B cell (primary cell): Measurements from ENCODE around the gene PXK. TPM values are rescaled to one million over a fixed set of nuclear protein-coding genes. Genes with fewer than 3 reads are reported as not detected.

Experiments
- ATAC-seq: fragments of 200-7000 bp; cut with Tn5 transposase; one replicate; pipeline ENCODE4 v1.10.0; 2021; ENCODE audit warnings: low read depth, mild to moderate bottlenecking, moderate number of reproducible peaks, moderate library complexity
- CTCF ChIA-PET: fragments of 350-600 bp; sonication (Branson Sonifier 250); formaldehyde crosslinking; loops from one replicate; lab custom pipeline; 2021; ENCODE audit warnings: antibody characterized with exemption, inconsistent platforms; lab: Charles Lee
- POLR2A ChIA-PET: fragments of 350-600 bp; sonication (Branson Sonifier 250); formaldehyde crosslinking; loops from one replicate; lab custom pipeline; 2021; ENCODE audit warnings: antibody characterized with exemption; lab: Charles Lee
- DNase-seq: peaks from one replicate; pipeline ENCODE4 v3.0.0; 2013
- H2AFZ ChIP-seq: 2 replicates; pipeline ENCODE4 v1.6.1; 2012; ENCODE audit warnings: mild to moderate bottlenecking, low read depth, low read length; ENCODE audit not compliant: insufficient read depth, poor library complexity, severe bottlenecking
- H3K27ac ChIP-seq, 2 donors: 1 replicate in 1 of 2; 2 replicates in 1 of 2; pipeline ENCODE4 v1.5.1; 2012 to 2013; ENCODE audit warnings: low read length in 2 of 2, mild to moderate bottlenecking in 2 of 2, moderate library complexity in 1 of 2
- H3K27me3 ChIP-seq, 4 experiments: fragments of 200-600 bp in 1 of 4; sonication (generic) in 1 of 4; replicated peaks in 1 of 4; 1 replicate in 2 of 4; 2 replicates in 2 of 4; pipeline versions ENCODE4 v1.6.1 to v1.7.0; 2013 to 2016; ENCODE audit warnings: low read length in 3 of 4, mild to moderate bottlenecking in 2 of 4, mixed read lengths in 1 of 4, moderate library complexity in 1 of 4; ENCODE audit not compliant: insufficient read depth in 4 of 4, control insufficient read depth in 3 of 4; ENCODE audit errors: control extremely low read depth in 1 of 4
- H3K36me3 ChIP-seq, 2 experiments: replicated peaks in 1 of 2; 1 replicate in 1 of 2; 2 replicates in 1 of 2; pipeline versions ENCODE4 v1.6.1 to v1.7.1; 2013; ENCODE audit warnings: low read length in 1 of 2; ENCODE audit not compliant: insufficient read depth in 2 of 2, control insufficient read depth in 1 of 2; ENCODE audit errors: control extremely low read depth in 1 of 2, extremely low read depth in 1 of 2
- H3K4me1 ChIP-seq, 2 donors: fragments of 200-600 bp in 1 of 2; sonication (generic) in 1 of 2; 1 replicate in 1 of 2; 2 replicates in 1 of 2; pipeline versions ENCODE4 v1.5.1 to v1.6.1; 2013 to 2017; ENCODE audit warnings: low read length in 2 of 2; ENCODE audit not compliant: control insufficient read depth in 2 of 2, insufficient read depth in 2 of 2
- H3K4me2 ChIP-seq: replicated peaks from 2 replicates; pipeline ENCODE3; 2012; ENCODE audit warnings: mild to moderate bottlenecking, low read depth, low read length; ENCODE audit not compliant: poor library complexity, severe bottlenecking
- H3K4me3 ChIP-seq, 5 experiments: fragments of 200-600 bp in 1 of 5; sonication (generic) in 1 of 5; 1 replicate in 3 of 5; 2 replicates in 2 of 5; pipeline versions ENCODE4 v1.5.1 to v1.7.0; 2011 to 2016; ENCODE audit warnings: low read length in 4 of 5, mild to moderate bottlenecking in 4 of 5, low read depth in 2 of 5, control low read depth in 1 of 5, moderate library complexity in 1 of 5; ENCODE audit not compliant: insufficient read depth in 1 of 5; ENCODE audit errors: control extremely low read depth in 1 of 5, extremely low read depth in 1 of 5
- H3K79me2 ChIP-seq: fragments of 200-600 bp; sonication (generic); one replicate; pipeline ENCODE4 v1.6.0; 2016; ENCODE audit warnings: low read length; ENCODE audit not compliant: control insufficient read depth, insufficient read depth
- H3K9ac ChIP-seq: fragments of 200-600 bp; sonication (generic); 2 replicates; pipeline ENCODE4 v1.6.1; 2017; ENCODE audit warnings: mild to moderate bottlenecking, low read length, moderate library complexity
- H3K9me3 ChIP-seq, 3 donors: one replicate each; pipeline versions ENCODE4 v1.6.1 to v1.7.1; 2013; ENCODE audit warnings: low read length in 2 of 3; ENCODE audit not compliant: control insufficient read depth in 2 of 3, insufficient read depth in 1 of 3; ENCODE audit errors: control extremely low read depth in 1 of 3
- H4K20me1 ChIP-seq: 2 replicates; pipeline ENCODE4 v1.6.0; 2012; ENCODE audit warnings: mild to moderate bottlenecking, low read length; ENCODE audit not compliant: insufficient read depth, control insufficient read depth, poor library complexity, severe bottlenecking
- H3K27ac Mint-ChIP-seq: one replicate; pipeline ENCODE4 v1.8.0; 2021; ENCODE audit warnings: mixed read lengths
- H3K27me3 Mint-ChIP-seq: one replicate; pipeline ENCODE4 v1.8.0; 2021; ENCODE audit warnings: mixed read lengths
- H3K4me1 Mint-ChIP-seq: one replicate; pipeline ENCODE4 v1.8.0; 2021; ENCODE audit warnings: mixed read lengths
- H3K4me3 Mint-ChIP-seq: one replicate; pipeline ENCODE4 v1.8.0; 2021; ENCODE audit warnings: mixed read lengths
- H3K9me3 Mint-ChIP-seq: one replicate; pipeline ENCODE4 v1.8.0; 2022; ENCODE audit warnings: mixed read lengths; ENCODE audit not compliant: insufficient read depth
- EZH2 ChIP-seq: IDR thresholded peaks from 2 replicates; pipeline ENCODE4 v1.6.1; 2012; ENCODE audit warnings: borderline replicate concordance, low read depth, mild to moderate bottlenecking, moderate library complexity, low read length; ENCODE audit not compliant: insufficient read depth, poor library complexity, severe bottlenecking
- WGBS: methylation state at CpG from one replicate; pipeline ENCODE4 v1.1.5; 2013; ENCODE audit warnings: missing lambda C conversion rate; ENCODE audit not compliant: insufficient coverage; 5-methylcytosine and 5-hydroxymethylcytosine counted together
- intact Hi-C: fragments of 100-400 bp; cut with micrococcal nuclease; formaldehyde crosslinking; loops from one replicate; pipeline ENCODE4 v1.10.0; 2022
- polyA plus RNA-seq: library from polyadenylated mRNA; depleted of rRNA; stranded (reverse); fragments of >200 nt; gene quantifications from 2 replicates; pipeline ENCODE4 v1.2.3, GENCODE V29; 2012
- total RNA-seq, 2 donors: library from RNA; stranded (reverse); fragments of 120-200 nt in 1 of 2; gene quantifications; 1 replicate in 1 of 2; 2 replicates in 1 of 2; pipeline versions ENCODE4 v1.2.3 to v1.2.4, GENCODE V29; 2013 to 2022
- TF ChIP-seq, protein P1 (sequence below): fragments of 200-600 bp; IDR thresholded peaks from one replicate; pipeline ENCODE4 v1.8.0; 2022; ENCODE audit warnings: antibody characterized with exemption, mild to moderate bottlenecking

Gene PXK
- total and polyA plus RNA-seq, 2 donors (not counting 1 experiment from before 2014, with no cell fraction given), result 46.8 to 104 TPM

GRCh38 chr3:58375254-58375653 is 42.6 kb downstream of the PXK start:
- Mint-ChIP-seq H3K27ac (no peak overlapping the region), H3K4me1 (peaks cover 26% of the 10 kb centered on the region), H3K27me3 (no peaks in the 10 kb centered on the region), H3K9me3 (no peaks in the 10 kb centered on the region), H3K4me3 (no peak overlapping the region)
- Histone ChIP-seq H3K9ac (no peak overlapping the region), H3K27ac (peak overlapping the region in 1 of 2 donors; percentile 40), H2AFZ (no peak overlapping the region), H3K4me3 (no peak overlapping the region), H3K4me2 (peak overlapping the region; percentile 7), H4K20me1 (peaks cover 20% of the 10 kb centered on the region), H3K36me3 (peaks cover 6 to 23% of the 10 kb centered on the region in 2 experiments), H3K9me3 (no peaks in the 10 kb centered on the region), H3K4me1 (peaks cover 3 to 17% of the 10 kb centered on the region in 2 donors), H3K27me3 (no peaks in the 10 kb centered on the region), H3K79me2 (peaks cover 88% of the 10 kb centered on the region)
- CTCF ChIA-PET, result interaction anchor here (0.7 to 1.3 kb wide), 3 partner anchors 41 to 117 kb away, joined by 3 read pairs; partner anchors contain the start of genes HTD2 and RPP14
- TF ChIP-seq, protein P1, sequence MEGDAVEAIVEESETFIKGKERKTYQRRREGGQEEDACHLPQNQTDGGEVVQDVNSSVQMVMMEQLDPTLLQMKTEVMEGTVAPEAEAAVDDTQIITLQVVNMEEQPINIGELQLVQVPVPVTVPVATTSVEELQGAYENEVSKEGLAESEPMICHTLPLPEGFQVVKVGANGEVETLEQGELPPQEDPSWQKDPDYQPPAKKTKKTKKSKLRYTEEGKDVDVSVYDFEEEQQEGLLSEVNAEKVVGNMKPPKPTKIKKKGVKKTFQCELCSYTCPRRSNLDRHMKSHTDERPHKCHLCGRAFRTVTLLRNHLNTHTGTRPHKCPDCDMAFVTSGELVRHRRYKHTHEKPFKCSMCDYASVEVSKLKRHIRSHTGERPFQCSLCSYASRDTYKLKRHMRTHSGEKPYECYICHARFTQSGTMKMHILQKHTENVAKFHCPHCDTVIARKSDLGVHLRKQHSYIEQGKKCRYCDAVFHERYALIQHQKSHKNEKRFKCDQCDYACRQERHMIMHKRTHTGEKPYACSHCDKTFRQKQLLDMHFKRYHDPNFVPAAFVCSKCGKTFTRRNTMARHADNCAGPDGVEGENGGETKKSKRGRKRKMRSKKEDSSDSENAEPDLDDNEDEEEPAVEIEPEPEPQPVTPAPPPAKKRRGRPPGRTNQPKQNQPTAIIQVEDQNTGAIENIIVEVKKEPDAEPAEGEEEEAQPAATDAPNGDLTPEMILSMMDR, result no peak
- no peak for TF ChIP-seq EZH2
- intact Hi-C loops, result no loop called here
- no CpG with 5 or more reads among the region's 5 CpGs for WGBS
- DNase-seq (no peak), ATAC-seq (no peak)
- POLR2A ChIA-PET, result interaction anchor here (0.6 kb wide), 1 partner anchor 14 kb away, joined by 4 read pairs; no protein-coding TSS in a partner anchor

- Histone ChIP-seq H4K20me1 (peaks cover 16% of the 10 kb centered on the region), H3K9me3 (no peaks in the 10 kb centered on the region), H3K79me2 (peaks cover 86% of the 10 kb centered on the region), H3K27me3 (no peaks in the 10 kb centered on the region), H3K4me1 (peaks cover 3 to 17% of the 10 kb centered on the region in 2 donors), H3K36me3 (peaks cover 6 to 11% of the 10 kb centered on the region in 2 experiments), H3K9ac (no peak overlapping the region), H3K4me3 (no peak overlapping the region), H3K27ac (no peak overlapping the region), H2AFZ (no peak overlapping the region), H3K4me2 (no peak overlapping the region)
- intact Hi-C loops, result no loop called here
- ChIA-PET CTCF (interaction anchor here (1.5 to 1.8 kb wide), 3 partner anchors 14 to 43 kb away, joined by 5 to 9 read pairs (median 5); no protein-coding TSS in a partner anchor), POLR2A (interaction anchor here (0.5 kb wide), 1 partner anchor 84 kb away, joined by 5 read pairs; no protein-coding TSS in a partner anchor)
- TF ChIP-seq, protein P1, result no peak
- TF ChIP-seq EZH2, result no peak
- Mint-ChIP-seq H3K4me1 (peaks cover 21% of the 10 kb centered on the region), H3K9me3 (no peaks in the 10 kb centered on the region), H3K27me3 (no peaks in the 10 kb centered on the region), H3K4me3 (no peak overlapping the region), H3K27ac (no peak overlapping the region)
- WGBS, result 100% methylated on average over 2 of the region's 5 CpGs
- ATAC-seq, result no peak
- DNase-seq, result no peak
Observed at GRCh38 chr3:58377168-58377567, 44.5 kb downstream of the PXK start.
